EL (cell line): Measurements from ENCODE around the gene BACH2.
A peak's percentile ranks its signal among the peaks of the same experiment; 100 is the strongest.

Experiments
- DNase-seq: peaks from one replicate; pipeline ENCODE4 v3.0.0-alpha.2; 2016

Gene BACH2

GRCh38 chr6:90274451-90275030, 22.1 kb downstream of the BACH2 start:
- no peak for DNase-seq

GRCh38 chr6:90273863-90274262, 22.8 kb downstream of the BACH2 start:
- no peak for DNase-seq

- DNase-seq: no peak
Measured at GRCh38 chr6:90272895-90273294, 23.7 kb downstream of the BACH2 start.

- no peak for DNase-seq
Measured at GRCh38 chr6:90271831-90272230, 24.8 kb downstream of the BACH2 start.

- no peak for DNase-seq
Measured at GRCh38 chr6:90269334-90269733, 27.3 kb downstream of the BACH2 start.

- no peak for DNase-seq
Measured at GRCh38 chr6:90268178-90268577, 28.5 kb downstream of the BACH2 start.

GRCh38 chr6:90266905-90267621, 29.6 kb downstream of the BACH2 start:
- DNase-seq: no peak

- DNase-seq: no peak
Measured at GRCh38 chr6:90264561-90264960, 32.1 kb downstream of the BACH2 start.

GRCh38 chr6:90263633-90264032, 33.0 kb downstream of the BACH2 start:
- peak; percentile 10 for DNase-seq

GRCh38 chr6:90261801-90262200, 34.8 kb downstream of the BACH2 start:
- no peak for DNase-seq

- no peak for DNase-seq
Measured at GRCh38 chr6:90257486-90257738, 39.2 kb downstream of the BACH2 start.

- peak; percentile 85 for DNase-seq
Measured at GRCh38 chr6:90256698-90257485, 39.8 kb downstream of the BACH2 start.

GRCh38 chr6:90253631-90254030, 43.0 kb downstream of the BACH2 start:
- no peak for DNase-seq

GRCh38 chr6:90251295-90251992, 45.2 kb downstream of the BACH2 start:
- DNase-seq: no peak

- DNase-seq: no peak
Measured at GRCh38 chr6:90250405-90250804, 46.2 kb downstream of the BACH2 start.

GRCh38 chr6:90249458-90249857, 47.2 kb downstream of the BACH2 start:
- DNase-seq: no peak

GRCh38 chr6:90249034-90249433, 47.6 kb downstream of the BACH2 start:
- DNase-seq: peak; percentile 33

GRCh38 chr6:90247262-90247661, 49.4 kb downstream of the BACH2 start:
- DNase-seq: no peak

GRCh38 chr6:90241229-90241880, 55.3 kb downstream of the BACH2 start:
- DNase-seq: no peak

GRCh38 chr6:90238496-90239266, 58.0 kb downstream of the BACH2 start:
- no peak for DNase-seq

GRCh38 chr6:90237350-90237990, 59.2 kb downstream of the BACH2 start:
- no peak for DNase-seq

- no peak for DNase-seq
Measured at GRCh38 chr6:90233994-90234393, 62.6 kb downstream of the BACH2 start.
